Esophagus (tissue), 2 donors: ENCODE measurements around the gene BBX. TPM values are rescaled to one million over a fixed set of nuclear protein-coding genes. Genes with fewer than 3 reads are reported as not detected.

Experiments
- H3K27ac ChIP-seq, 2 donors: one replicate each; pipeline ENCODE4 v1.5.1; 2013; ENCODE audit warnings: low read depth in 2 of 2, mild to moderate bottlenecking in 2 of 2, inconsistent platforms in 1 of 2, low read length in 1 of 2, moderate library complexity in 1 of 2
- H3K27me3 ChIP-seq, 2 donors: one replicate each; pipeline ENCODE4 v1.6.1; 2013; ENCODE audit warnings: low read length in 2 of 2, control low read depth in 1 of 2, mild to moderate bottlenecking in 1 of 2; ENCODE audit not compliant: insufficient read depth in 2 of 2, control insufficient read depth in 1 of 2
- H3K36me3 ChIP-seq, 2 donors: one replicate each; pipeline ENCODE4 v1.6.1; 2013; ENCODE audit warnings: low read length in 1 of 2; ENCODE audit not compliant: control insufficient read depth in 2 of 2, insufficient read depth in 2 of 2
- H3K4me1 ChIP-seq, 2 donors: one replicate each; pipeline ENCODE4 v1.6.1; 2013; ENCODE audit warnings: low read length in 1 of 2; ENCODE audit not compliant: control insufficient read depth in 2 of 2, insufficient read depth in 2 of 2
- H3K4me3 ChIP-seq, 2 donors: one replicate each; pipeline ENCODE4 v1.5.1; 2013; ENCODE audit warnings: low read length in 2 of 2, mild to moderate bottlenecking in 2 of 2, low read depth in 1 of 2, moderate library complexity in 1 of 2
- H3K9me3 ChIP-seq, 2 donors: one replicate each; pipeline ENCODE4 v1.6.1; 2013; ENCODE audit warnings: mild to moderate bottlenecking in 2 of 2, low read depth in 1 of 2, low read length in 1 of 2, moderate library complexity in 1 of 2; ENCODE audit not compliant: control insufficient read depth in 2 of 2, insufficient read depth in 1 of 2
- WGBS, 2 donors: extraction: QIAGEN DNeasy Blood & Tissue Kit; methylation state at CpG; one replicate each; pipeline ENCODE4 v1.1.7; 2013; 5-methylcytosine and 5-hydroxymethylcytosine counted together
- polyA plus RNA-seq, 2 donors: library from polyadenylated mRNA; stranded (reverse); fragments of 200-250 nt; gene quantifications; one replicate each; pipeline ENCODE4 v1.2.3, GENCODE V29; 2013
- donor health status: healthy with polysubstance abuse.
- donor health status: Bipolar disorder and iron deficiency.

The BBX gene
- polyA plus RNA-seq, 2 donors, result 3.4 to 4.7 TPM

GRCh38 chr3:107845380-107846278 is 322.9 kb downstream of the BBX start:
- 54 to 55% methylated on average over 11 of the region's 11 CpGs for WGBS, 2 donors

GRCh38 chr3:107846279-107846852 is 323.6 kb downstream of the BBX start:
- Histone ChIP-seq H3K9me3 (no peaks in the 10 kb centered on the region), H3K27ac (no peak overlapping the region), H3K27me3 (no peaks in the 10 kb centered on the region), H3K4me3 (no peak overlapping the region), H3K36me3 (no peaks in the 10 kb centered on the region), H3K4me1 (peaks cover 0 to 1% of the 10 kb centered on the region in 2 donors)
- 43 to 44% methylated on average over 10 of the region's 10 CpGs for WGBS, 2 donors

More at GRCh38 chr3:107845380-107846278, 322.9 kb downstream of the BBX start:
- Histone ChIP-seq H3K36me3 (no peaks in the 10 kb centered on the region), H3K4me1 (peaks cover 0 to 1% of the 10 kb centered on the region in 2 donors), H3K27ac (no peak overlapping the region), H3K4me3 (no peak overlapping the region), H3K27me3 (no peaks in the 10 kb centered on the region), H3K9me3 (no peaks in the 10 kb centered on the region)

- 75 to 89% methylated on average over 8 of the region's 8 CpGs for WGBS, 2 donors
- Histone ChIP-seq H3K36me3 (no peaks in the 10 kb centered on the region), H3K4me1 (peaks cover 0 to 1% of the 10 kb centered on the region in 2 donors), H3K27me3 (no peaks in the 10 kb centered on the region), H3K27ac (no peak overlapping the region), H3K9me3 (no peaks in the 10 kb centered on the region), H3K4me3 (no peak overlapping the region)
These were observed 325.0 kb downstream of the BBX start for GRCh38 chr3:107847791-107848190.

- Histone ChIP-seq H3K36me3 (no peaks in the 10 kb centered on the region), H3K27ac (no peak overlapping the region), H3K27me3 (no peaks in the 10 kb centered on the region), H3K4me3 (no peak overlapping the region), H3K9me3 (no peaks in the 10 kb centered on the region), H3K4me1 (peaks cover 0 to 1% of the 10 kb centered on the region in 2 donors)
- 67 to 69% methylated on average over 5 of the region's 5 CpGs for WGBS, 2 donors
These were observed 325.7 kb downstream of the BBX start for GRCh38 chr3:107848351-107848915.

GRCh38 chr3:107850681-107851080 is 327.9 kb downstream of the BBX start:
- Histone ChIP-seq H3K4me3 (no peak overlapping the region), H3K27ac (no peak overlapping the region), H3K9me3 (no peaks in the 10 kb centered on the region), H3K36me3 (no peaks in the 10 kb centered on the region), H3K4me1 (no peaks in the 10 kb centered on the region), H3K27me3 (no peaks in the 10 kb centered on the region)
- WGBS, 2 donors, result 62 to 63% methylated on average over 2 of the region's 2 CpGs

- Histone ChIP-seq H3K9me3 (no peaks in the 10 kb centered on the region), H3K4me1 (no peaks in the 10 kb centered on the region), H3K36me3 (no peaks in the 10 kb centered on the region), H3K4me3 (no peak overlapping the region), H3K27me3 (no peaks in the 10 kb centered on the region), H3K27ac (no peak overlapping the region)
These were observed 331.1 kb downstream of the BBX start for GRCh38 chr3:107853821-107854220.

GRCh38 chr3:107854733-107855132 is 332.0 kb downstream of the BBX start:
- H3K27me3 ChIP-seq, result no peaks in the 10 kb centered on the region
- H3K36me3 ChIP-seq, result no peaks in the 10 kb centered on the region
- no peak overlapping the region for H3K4me3 ChIP-seq
- no peak overlapping the region for H3K27ac ChIP-seq
- no peaks in the 10 kb centered on the region for H3K9me3 ChIP-seq
- WGBS, 2 donors, result 72 to 75% methylated on average over 6 of the region's 6 CpGs
- H3K4me1 ChIP-seq, result no peaks in the 10 kb centered on the region

GRCh38 chr3:107855710-107856109 is 332.9 kb downstream of the BBX start:
- WGBS, 2 donors, result 73 to 81% methylated on average over 5 of the region's 5 CpGs
- Histone ChIP-seq H3K36me3 (no peaks in the 10 kb centered on the region), H3K4me3 (no peak overlapping the region), H3K27me3 (no peaks in the 10 kb centered on the region), H3K27ac (no peak overlapping the region), H3K9me3 (no peaks in the 10 kb centered on the region), H3K4me1 (no peaks in the 10 kb centered on the region)

GRCh38 chr3:107857854-107858253 is 335.1 kb downstream of the BBX start:
- Histone ChIP-seq H3K4me3 (no peak overlapping the region), H3K27me3 (no peaks in the 10 kb centered on the region), H3K27ac (no peak overlapping the region), H3K9me3 (no peaks in the 10 kb centered on the region), H3K36me3 (no peaks in the 10 kb centered on the region), H3K4me1 (no peaks in the 10 kb centered on the region)
- 78 to 94% methylated on average over 5 of the region's 5 CpGs for WGBS, 2 donors
